A549 (cell line): ENCODE data around the gene BABAM2.

ENCODE experiments used
- CEBPB ChIP-seq, 2 experiments: fragments of >200 bp in 1 of 2; sonication (Bioruptor Twin) in 1 of 2; formaldehyde crosslinking in 1 of 2; IDR thresholded peaks; 2 replicates each; pipeline ENCODE4 v1.6.1; 2012 to 2016
- POLR2A ChIP-seq: IDR thresholded peaks from 2 replicates; pipeline ENCODE4 v1.6.1; 2012; ENCODE audit warnings: mild to moderate bottlenecking, low read length
- SMC3 ChIP-seq: fragments of >200 bp; sonication (Bioruptor Twin); formaldehyde crosslinking; IDR thresholded peaks from 3 replicates; pipeline ENCODE4 v1.6.1; 2018; ENCODE audit warnings: inconsistent platforms
- TP53 ChIP-seq: fragments of 250-450 bp; sonication (Bioruptor Pico); IDR thresholded peaks from 2 replicates; pipeline ENCODE4 v1.5.0; 2021; ENCODE audit warnings: mild to moderate bottlenecking, moderate library complexity
- TF ChIP-seq, protein P1 (sequence below): fragments of >200 bp; sonication (Bioruptor Twin); formaldehyde crosslinking; IDR thresholded peaks from 3 replicates; pipeline ENCODE4 v1.5.1; 2016
- TF ChIP-seq, protein P2 (sequence below): fragments of 250-450 bp; sonication (Bioruptor Pico); IDR thresholded peaks from 2 replicates; pipeline ENCODE4 v1.5.0; 2021; ENCODE audit warnings: mild to moderate bottlenecking, moderate library complexity, borderline replicate concordance

DNA sequence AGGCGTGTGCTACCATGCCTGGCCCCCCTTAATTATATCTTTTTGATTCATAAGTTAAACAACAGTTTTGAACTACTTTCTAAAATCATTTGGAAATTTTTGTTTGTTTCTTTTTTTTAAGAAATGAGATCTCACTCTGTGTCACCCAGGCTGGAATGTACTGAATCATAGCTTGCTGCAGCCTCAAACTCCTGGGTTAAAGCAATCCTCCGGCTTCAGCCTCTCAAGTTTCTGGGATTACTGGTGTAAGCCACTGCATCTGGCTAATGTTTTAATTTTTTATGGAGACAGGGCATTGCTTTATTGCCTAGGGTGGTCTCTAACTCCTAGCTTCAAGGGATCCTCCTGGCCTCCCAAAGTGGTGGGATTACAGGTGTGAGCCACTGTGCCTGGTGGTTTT is 71.5 kb downstream of the BABAM2 start:
- no peak for TF ChIP-seq SMC3
- TF ChIP-seq, protein P1, sequence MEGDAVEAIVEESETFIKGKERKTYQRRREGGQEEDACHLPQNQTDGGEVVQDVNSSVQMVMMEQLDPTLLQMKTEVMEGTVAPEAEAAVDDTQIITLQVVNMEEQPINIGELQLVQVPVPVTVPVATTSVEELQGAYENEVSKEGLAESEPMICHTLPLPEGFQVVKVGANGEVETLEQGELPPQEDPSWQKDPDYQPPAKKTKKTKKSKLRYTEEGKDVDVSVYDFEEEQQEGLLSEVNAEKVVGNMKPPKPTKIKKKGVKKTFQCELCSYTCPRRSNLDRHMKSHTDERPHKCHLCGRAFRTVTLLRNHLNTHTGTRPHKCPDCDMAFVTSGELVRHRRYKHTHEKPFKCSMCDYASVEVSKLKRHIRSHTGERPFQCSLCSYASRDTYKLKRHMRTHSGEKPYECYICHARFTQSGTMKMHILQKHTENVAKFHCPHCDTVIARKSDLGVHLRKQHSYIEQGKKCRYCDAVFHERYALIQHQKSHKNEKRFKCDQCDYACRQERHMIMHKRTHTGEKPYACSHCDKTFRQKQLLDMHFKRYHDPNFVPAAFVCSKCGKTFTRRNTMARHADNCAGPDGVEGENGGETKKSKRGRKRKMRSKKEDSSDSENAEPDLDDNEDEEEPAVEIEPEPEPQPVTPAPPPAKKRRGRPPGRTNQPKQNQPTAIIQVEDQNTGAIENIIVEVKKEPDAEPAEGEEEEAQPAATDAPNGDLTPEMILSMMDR: no peak
- no peak for TF ChIP-seq POLR2A
- no peak for TF ChIP-seq CEBPB (IDR thresholded peaks at IDR 0.05)
- TF ChIP-seq TP53 (CRISPR knock-in tag): no peak
- TF ChIP-seq, protein P2, sequence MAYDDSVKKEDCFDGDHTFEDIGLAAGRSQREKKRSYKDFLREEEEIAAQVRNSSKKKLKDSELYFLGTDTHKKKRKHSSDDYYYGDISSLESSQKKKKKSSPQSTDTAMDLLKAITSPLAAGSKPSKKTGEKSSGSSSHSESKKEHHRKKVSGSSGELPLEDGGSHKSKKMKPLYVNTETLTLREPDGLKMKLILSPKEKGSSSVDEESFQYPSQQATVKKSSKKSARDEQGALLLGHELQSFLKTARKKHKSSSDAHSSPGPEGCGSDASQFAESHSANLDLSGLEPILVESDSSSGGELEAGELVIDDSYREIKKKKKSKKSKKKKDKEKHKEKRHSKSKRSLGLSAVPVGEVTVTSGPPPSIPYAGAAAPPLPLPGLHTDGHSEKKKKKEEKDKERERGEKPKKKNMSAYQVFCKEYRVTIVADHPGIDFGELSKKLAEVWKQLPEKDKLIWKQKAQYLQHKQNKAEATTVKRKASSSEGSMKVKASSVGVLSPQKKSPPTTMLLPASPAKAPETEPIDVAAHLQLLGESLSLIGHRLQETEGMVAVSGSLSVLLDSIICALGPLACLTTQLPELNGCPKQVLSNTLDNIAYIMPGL (CRISPR knock-in tag): no peak
